GM19193 (cell line): Measurements from ENCODE around the gene PPP5C.

Experiments
- POLR2A ChIP-seq: IDR thresholded peaks from 4 replicates; pipeline ENCODE4 v1.6.1; 2011; ENCODE audit not compliant: insufficient read depth, insufficient read length; ENCODE audit errors: extremely low read depth

PPP5C gene

GRCh38 chr19:46428239-46429135, 81.6 kb downstream of the PPP5C start, which contains the start of gene PNMA8C:
Gene PNMA8C (minus strand): TSS chr19:46428936. CDS start chr19:46428359, 577 bp downstream.
- TF ChIP-seq POLR2A: no peak

- no peak for TF ChIP-seq POLR2A
These were observed 83.1 kb downstream of the PPP5C start for GRCh38 chr19:46429999-46430398.

GRCh38 chr19:46431824-46432223, 84.9 kb downstream of the PPP5C start:
- TF ChIP-seq POLR2A: no peak

GRCh38 chr19:46435009-46435408, 88.1 kb downstream of the PPP5C start:
- no peak for TF ChIP-seq POLR2A
